Measurements from ENCODE around the gene ZNF655. TPM values are rescaled to one million over a fixed set of nuclear protein-coding genes. Genes with fewer than 3 reads are reported as not detected.

The ZNF655 gene
- total RNA-seq, 1 experiment from 2014 or later, result 40.4 TPM

DNA sequence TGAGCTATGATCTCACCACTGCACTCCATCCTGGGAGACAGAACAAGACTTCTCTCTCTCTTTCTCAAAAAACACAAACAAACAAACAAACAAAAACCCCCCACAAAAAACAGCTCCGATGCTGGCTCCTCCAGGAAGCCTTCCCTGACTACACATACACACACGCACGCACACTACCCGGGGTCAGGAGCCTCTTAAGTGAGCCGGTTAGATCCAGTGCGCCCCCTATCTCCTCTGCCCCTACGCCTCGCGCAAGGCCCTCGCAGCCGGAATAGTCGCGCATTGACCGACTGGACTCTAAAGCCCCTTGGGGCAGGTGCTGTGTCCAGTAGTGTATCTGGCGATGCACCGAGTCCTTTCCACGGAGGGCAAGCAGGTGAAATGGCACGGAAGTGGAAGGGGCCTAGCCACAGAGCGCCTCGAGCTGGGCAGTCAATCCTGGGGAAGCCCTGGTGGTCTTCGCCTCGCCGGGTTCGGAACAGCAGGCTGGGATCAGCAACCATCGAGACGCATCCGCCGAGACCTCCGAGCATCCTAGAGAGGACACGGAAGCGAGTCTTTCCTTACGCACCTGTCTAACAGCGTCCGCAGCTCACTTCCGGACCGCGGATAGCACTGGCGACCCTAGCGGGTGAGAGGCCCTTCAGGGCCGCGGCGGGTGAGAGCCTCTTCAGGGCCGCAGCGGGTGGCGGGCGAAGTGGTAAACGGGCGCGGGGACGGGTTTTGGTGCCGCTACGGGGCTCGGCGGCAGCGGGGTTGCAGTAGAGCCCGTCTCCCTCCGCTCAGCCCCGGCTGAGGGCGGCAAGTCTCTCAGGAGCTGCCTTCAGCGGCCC, 58.1 kb downstream of the ZNF655 start, which contains the start of gene ZSCAN25 (continued):
- TF ChIP-seq ARID4B (CRISPR knock-in tag; IDR thresholded peaks at IDR 0.05; ENCODE audit: borderline replicate concordance) (peak; percentile 97), RORB (CRISPR knock-in tag; IDR thresholded peaks at IDR 0.05) (no peak), FOXK1 (CRISPR knock-in tag; IDR thresholded peaks at IDR 0.05) (peak; percentile 96), SMAD4 (CRISPR knock-in tag; IDR thresholded peaks at IDR 0.05) (peak; percentile 35; the same call in 1 of the 2 replicates), AR (CRISPR knock-in tag; IDR thresholded peaks at IDR 0.05) (no peak), NR3C1 (CRISPR knock-in tag; conservative IDR thresholded peaks at IDR 0.05; ENCODE audit: low read depth) (no peak), EMX1 (CRISPR knock-in tag; IDR thresholded peaks at IDR 0.05) (0 out of 2 replicates have a peak, but pooled peaks have one; percentile 20), NFE2L1 (CRISPR knock-in tag; IDR thresholded peaks at IDR 0.05) (peak; percentile 57; the same call in 1 of the 2 replicates), ZNF317 (CRISPR knock-in tag; IDR thresholded peaks at IDR 0.05; ENCODE audit: borderline replicate concordance, low read depth) (peak; percentile 60; the same call in 1 of the 2 replicates), TEAD1 (CRISPR knock-in tag; IDR thresholded peaks at IDR 0.05) (peak; percentile 94), GABPB1 (CRISPR knock-in tag; IDR thresholded peaks at IDR 0.05) (peak; percentile 79), MAX (CRISPR knock-in tag; IDR thresholded peaks at IDR 0.05) (peak; percentile 92), ZNF121 (CRISPR knock-in tag; IDR thresholded peaks at IDR 0.05) (0 out of 2 replicates have a peak, but pooled peaks have one; percentile 9), JUN (CRISPR knock-in tag; IDR thresholded peaks at IDR 0.05) (peak; percentile 81; the same call in 1 of the 2 replicates), PRDM15 (CRISPR knock-in tag; IDR thresholded peaks at IDR 0.05) (no peak), CREM (CRISPR knock-in tag; IDR thresholded peaks at IDR 0.05) (peak; percentile 78; the same call in 1 of the 2 replicates), FOXP1 (CRISPR knock-in tag; IDR thresholded peaks at IDR 0.05; ENCODE audit: borderline replicate concordance) (peak; percentile 94), CREB1 (CRISPR knock-in tag; IDR thresholded peaks at IDR 0.05) (peak; percentile 52; the same call in 1 of the 2 replicates), TP53 (CRISPR knock-in tag; IDR thresholded peaks at IDR 0.05) (no peak; the same call in 1 of the 2 replicates)
- TF ChIP-seq, protein P1, sequence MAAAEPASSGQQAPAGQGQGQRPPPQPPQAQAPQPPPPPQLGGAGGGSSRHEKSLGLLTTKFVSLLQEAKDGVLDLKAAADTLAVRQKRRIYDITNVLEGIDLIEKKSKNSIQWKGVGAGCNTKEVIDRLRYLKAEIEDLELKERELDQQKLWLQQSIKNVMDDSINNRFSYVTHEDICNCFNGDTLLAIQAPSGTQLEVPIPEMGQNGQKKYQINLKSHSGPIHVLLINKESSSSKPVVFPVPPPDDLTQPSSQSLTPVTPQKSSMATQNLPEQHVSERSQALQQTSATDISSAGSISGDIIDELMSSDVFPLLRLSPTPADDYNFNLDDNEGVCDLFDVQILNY (CRISPR knock-in tag; IDR thresholded peaks at IDR 0.05), result peak; percentile 73
- TF ChIP-seq, protein P2, sequence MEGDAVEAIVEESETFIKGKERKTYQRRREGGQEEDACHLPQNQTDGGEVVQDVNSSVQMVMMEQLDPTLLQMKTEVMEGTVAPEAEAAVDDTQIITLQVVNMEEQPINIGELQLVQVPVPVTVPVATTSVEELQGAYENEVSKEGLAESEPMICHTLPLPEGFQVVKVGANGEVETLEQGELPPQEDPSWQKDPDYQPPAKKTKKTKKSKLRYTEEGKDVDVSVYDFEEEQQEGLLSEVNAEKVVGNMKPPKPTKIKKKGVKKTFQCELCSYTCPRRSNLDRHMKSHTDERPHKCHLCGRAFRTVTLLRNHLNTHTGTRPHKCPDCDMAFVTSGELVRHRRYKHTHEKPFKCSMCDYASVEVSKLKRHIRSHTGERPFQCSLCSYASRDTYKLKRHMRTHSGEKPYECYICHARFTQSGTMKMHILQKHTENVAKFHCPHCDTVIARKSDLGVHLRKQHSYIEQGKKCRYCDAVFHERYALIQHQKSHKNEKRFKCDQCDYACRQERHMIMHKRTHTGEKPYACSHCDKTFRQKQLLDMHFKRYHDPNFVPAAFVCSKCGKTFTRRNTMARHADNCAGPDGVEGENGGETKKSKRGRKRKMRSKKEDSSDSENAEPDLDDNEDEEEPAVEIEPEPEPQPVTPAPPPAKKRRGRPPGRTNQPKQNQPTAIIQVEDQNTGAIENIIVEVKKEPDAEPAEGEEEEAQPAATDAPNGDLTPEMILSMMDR (IDR thresholded peaks at IDR 0.05), result no peak
- TF ChIP-seq, protein P3, sequence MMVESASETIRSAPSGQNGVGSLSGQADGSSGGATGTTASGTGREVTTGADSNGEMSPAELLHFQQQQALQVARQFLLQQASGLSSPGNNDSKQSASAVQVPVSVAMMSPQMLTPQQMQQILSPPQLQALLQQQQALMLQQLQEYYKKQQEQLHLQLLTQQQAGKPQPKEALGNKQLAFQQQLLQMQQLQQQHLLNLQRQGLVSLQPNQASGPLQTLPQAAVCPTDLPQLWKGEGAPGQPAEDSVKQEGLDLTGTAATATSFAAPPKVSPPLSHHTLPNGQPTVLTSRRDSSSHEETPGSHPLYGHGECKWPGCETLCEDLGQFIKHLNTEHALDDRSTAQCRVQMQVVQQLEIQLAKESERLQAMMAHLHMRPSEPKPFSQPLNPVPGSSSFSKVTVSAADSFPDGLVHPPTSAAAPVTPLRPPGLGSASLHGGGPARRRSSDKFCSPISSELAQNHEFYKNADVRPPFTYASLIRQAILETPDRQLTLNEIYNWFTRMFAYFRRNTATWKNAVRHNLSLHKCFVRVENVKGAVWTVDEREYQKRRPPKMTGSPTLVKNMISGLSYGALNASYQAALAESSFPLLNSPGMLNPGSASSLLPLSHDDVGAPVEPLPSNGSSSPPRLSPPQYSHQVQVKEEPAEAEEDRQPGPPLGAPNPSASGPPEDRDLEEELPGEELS (CRISPR knock-in tag; IDR thresholded peaks at IDR 0.05), result peak; percentile 65; the same call in 1 of the 2 replicates

Data from WTC11 (cell line).